GM10248 (cell line): ENCODE results near the gene OR6K3.
"Not testable (repeated sequence)": the region's sequence is repeated elsewhere in the genome, so short reads cannot be mapped to it uniquely, and the experiment has no call there.

Experiments used
- CTCF ChIA-PET: fragments of 300-600 bp; sonication (Branson Sonifier 250); formaldehyde crosslinking; extraction: SDS; loops from one replicate; lab custom pipeline; 2021; ENCODE audit warnings: antibody characterized with exemption; lab: Yijun Ruan, JAX
- POLR2A ChIA-PET: fragments of 350-650 bp; sonication (Branson Sonifier 250); formaldehyde crosslinking; extraction: SDS; loops from one replicate; lab custom pipeline; 2020; ENCODE audit warnings: antibody characterized with exemption; lab: Yijun Ruan, JAX
- DNase-seq: peaks from one replicate; pipeline ENCODE4 v3.0.0; 2012; ENCODE audit errors: extremely low spot score
- CTCF ChIP-seq: IDR thresholded peaks from 2 replicates; pipeline ENCODE4 v1.5.1; 2012; ENCODE audit warnings: mild to moderate bottlenecking, low read depth; ENCODE audit errors: extremely low read depth, missing control alignments, control extremely low read depth

Gene OR6K3

GRCh38 chr1:158691907-158692306, 28.6 kb downstream of the OR6K3 start:
- no peak for TF ChIP-seq CTCF
- no peak for DNase-seq
- ChIA-PET CTCF (no interaction called here), POLR2A (no interaction called here)

- DNase-seq, CTCF ChIA-PET, POLR2A ChIA-PET: not testable (repeated sequence)
Observed at GRCh38 chr1:158691149-158691548, 29.4 kb downstream of the OR6K3 start.

DNA sequence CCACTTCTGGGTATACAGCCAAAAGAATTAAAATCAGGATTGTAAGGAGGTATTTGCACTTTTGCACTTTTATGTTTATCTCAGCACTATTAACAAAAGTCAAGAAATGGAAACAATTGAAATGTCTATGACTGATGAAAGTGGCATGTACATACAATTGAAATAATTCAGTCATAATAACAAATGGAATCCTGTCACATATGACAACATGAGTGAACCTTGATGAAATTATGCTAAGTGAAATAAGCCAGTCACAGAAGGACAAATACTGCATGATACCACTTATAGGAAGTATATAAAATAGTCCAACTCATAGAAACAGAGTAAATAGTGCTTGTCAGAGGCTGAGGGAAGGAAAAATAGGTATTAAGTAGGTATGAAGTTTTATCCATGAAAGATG, 30.6 kb downstream of the OR6K3 start:
- no peak for TF ChIP-seq CTCF
- no peak for DNase-seq
- CTCF ChIA-PET = no interaction called here
- POLR2A ChIA-PET = no interaction called here

DNA sequence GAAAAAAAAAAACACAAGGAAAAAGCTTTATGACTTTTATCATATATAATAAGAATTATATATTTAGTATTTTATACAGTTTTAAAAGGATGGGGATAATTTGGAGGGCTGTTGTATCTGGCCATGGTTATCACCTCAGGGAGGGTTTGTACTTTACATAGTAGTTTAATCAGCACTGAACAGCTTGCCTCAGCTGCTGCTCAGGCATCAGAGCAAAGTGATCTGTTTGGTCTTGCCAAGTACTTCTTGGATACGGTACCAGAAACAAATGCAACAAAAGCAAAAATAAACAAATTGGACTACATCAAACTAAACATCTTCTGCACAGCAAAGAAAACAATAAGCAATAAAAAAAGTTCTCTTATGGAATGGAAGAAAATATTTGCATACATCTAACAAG, 31.4 kb downstream of the OR6K3 start:
- DNase-seq = no peak
- CTCF ChIA-PET = no interaction called here
- no peak for TF ChIP-seq CTCF
- POLR2A ChIA-PET = no interaction called here

- DNase-seq, POLR2A ChIA-PET, CTCF ChIA-PET: not testable (repeated sequence)
Observed at GRCh38 chr1:158688343-158688742, 32.2 kb downstream of the OR6K3 start.

DNA sequence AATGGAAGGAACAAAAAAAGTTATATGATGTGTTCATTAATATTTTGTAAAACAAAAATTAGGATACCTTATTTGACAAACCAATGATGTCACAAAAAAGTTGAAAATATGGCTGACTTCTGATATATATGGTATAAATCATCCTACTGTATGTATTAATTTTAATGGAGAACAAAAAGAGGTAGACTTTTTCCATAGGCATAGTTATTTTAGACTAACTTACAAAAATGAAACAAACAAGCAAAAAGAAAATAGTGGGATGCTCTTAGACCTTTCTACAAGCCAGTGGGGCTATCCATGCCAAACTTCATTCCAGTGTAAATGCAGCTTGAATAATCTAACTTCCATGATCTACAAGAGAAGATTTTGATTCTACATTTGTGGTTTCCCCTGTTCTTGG, 33.5 kb downstream of the OR6K3 start:
- TF ChIP-seq CTCF = no peak
- ChIA-PET POLR2A (no interaction called here), CTCF (no interaction called here)
- no peak for DNase-seq

GRCh38 chr1:158686111-158687009, 34.2 kb downstream of the OR6K3 start, which contains the start of gene SPTA1:
SPTA1 (minus strand) TSS chr1:158686715; CDS start chr1:158686517, 198 bp downstream.
- ChIA-PET POLR2A (no interaction called here), CTCF (interaction anchor here (0.8 to 1.1 kb wide), 2 partner anchors 15 to 18 kb away, joined by 3 read pairs; no protein-coding TSS in a partner anchor)
- no peak for DNase-seq
- no peak for TF ChIP-seq CTCF
